Stimulated activated memory B cell treated with anti-CD40 and anti-IgM and Interleukin-4, amounts not matched to agents 10 μg/mL and 1 μg/mL and 100 μg/mL, for 72 hours (primary cell): ENCODE data around the gene NCKAP5.

Experiments
- ATAC-seq: fragments of 150-1000 bp; cut with Tn5 transposase; 2 replicates; pipeline ENCODE4 v1.10.0; 2021
- H3K27ac Mint-ChIP-seq: one replicate; pipeline ENCODE4 v1.8.0; 2022; ENCODE audit warnings: mild to moderate bottlenecking, mixed read lengths
- H3K27me3 Mint-ChIP-seq: one replicate; pipeline ENCODE4 v1.8.0; 2022; ENCODE audit warnings: mixed read lengths
- H3K36me3 Mint-ChIP-seq: one replicate; pipeline ENCODE4 v1.8.0; 2022; ENCODE audit warnings: mixed read lengths
- H3K4me1 Mint-ChIP-seq: one replicate; pipeline ENCODE4 v1.8.0; 2022; ENCODE audit warnings: mixed read lengths
- H3K4me3 Mint-ChIP-seq: one replicate; pipeline ENCODE4 v1.8.0; 2022; ENCODE audit warnings: mild to moderate bottlenecking, moderate library complexity, mixed read lengths
- H3K9me3 Mint-ChIP-seq: one replicate; pipeline ENCODE4 v1.8.0; 2022; ENCODE audit warnings: mixed read lengths

NCKAP5 gene

GRCh38 chr2:133424876-133425275 is 143.4 kb downstream of the NCKAP5 start:
- Mint-ChIP-seq H3K27me3 (peaks cover 9% of the 10 kb centered on the region), H3K4me1 (no peaks in the 10 kb centered on the region), H3K4me3 (no peak overlapping the region), H3K9me3 (peaks cover 2% of the 10 kb centered on the region), H3K36me3 (no peaks in the 10 kb centered on the region), H3K27ac (no peak overlapping the region)
- ATAC-seq: no peak

DNA sequence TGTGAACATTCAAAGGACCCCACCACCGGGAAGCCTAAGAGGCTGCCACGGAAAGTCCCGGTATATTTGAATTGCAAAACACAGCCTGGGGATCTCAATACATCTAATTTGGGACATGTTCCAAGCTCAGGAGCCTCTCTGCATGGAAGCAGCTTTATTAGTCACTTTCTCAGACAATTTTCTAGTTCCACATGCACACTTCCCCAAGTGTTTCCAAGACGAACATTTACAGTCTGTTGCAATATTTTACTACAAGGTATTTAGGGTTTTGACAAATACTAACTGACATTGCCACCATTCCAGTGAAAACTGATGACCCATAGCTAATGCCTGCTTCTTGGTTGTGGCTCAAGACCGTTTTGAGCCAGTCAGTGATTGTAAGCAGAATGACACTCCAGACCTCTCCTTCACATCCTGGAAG is 145.3 kb downstream of the NCKAP5 start:
- H3K9me3 Mint-ChIP-seq: no peaks in the 10 kb centered on the region
- no peak overlapping the region for H3K4me3 Mint-ChIP-seq
- H3K4me1 Mint-ChIP-seq: no peaks in the 10 kb centered on the region
- no peaks in the 10 kb centered on the region for H3K36me3 Mint-ChIP-seq
- peaks cover 9% of the 10 kb centered on the region for H3K27me3 Mint-ChIP-seq
- no peak overlapping the region for H3K27ac Mint-ChIP-seq
- no peak for ATAC-seq

- no peaks in the 10 kb centered on the region for H3K4me1 Mint-ChIP-seq
- no peaks in the 10 kb centered on the region for H3K9me3 Mint-ChIP-seq
- H3K4me3 Mint-ChIP-seq: no peak overlapping the region
- peaks cover 9% of the 10 kb centered on the region for H3K27me3 Mint-ChIP-seq
- ATAC-seq: peak; percentile 7
- no peak overlapping the region for H3K27ac Mint-ChIP-seq
- no peaks in the 10 kb centered on the region for H3K36me3 Mint-ChIP-seq
These were observed 146.5 kb downstream of the NCKAP5 start for GRCh38 chr2:133421516-133422324.

DNA sequence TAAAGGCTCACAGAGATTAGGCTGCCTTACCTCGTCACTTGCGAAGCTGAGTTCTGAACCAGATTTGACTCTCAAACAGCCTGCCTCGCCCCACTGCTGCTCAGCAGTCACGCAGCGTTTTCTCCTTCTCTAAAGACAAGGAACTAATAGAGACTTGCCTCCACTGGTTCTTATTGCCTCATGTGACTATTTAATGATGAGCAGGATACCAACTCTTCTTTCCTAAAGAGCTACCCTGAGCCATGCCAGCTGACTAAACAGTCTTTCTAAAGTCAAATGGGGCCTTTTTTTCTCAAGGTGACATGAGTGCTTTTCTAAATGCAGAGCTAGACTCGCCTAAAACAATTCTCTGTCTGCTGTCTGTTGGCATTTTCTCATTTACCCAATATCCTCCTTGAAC is 147.5 kb downstream of the NCKAP5 start:
- H3K27ac Mint-ChIP-seq: no peak overlapping the region
- peaks cover 9% of the 10 kb centered on the region for H3K27me3 Mint-ChIP-seq
- H3K4me1 Mint-ChIP-seq: no peaks in the 10 kb centered on the region
- no peak overlapping the region for H3K4me3 Mint-ChIP-seq
- no peaks in the 10 kb centered on the region for H3K9me3 Mint-ChIP-seq
- ATAC-seq: no peak
- H3K36me3 Mint-ChIP-seq: no peaks in the 10 kb centered on the region

- no peaks in the 10 kb centered on the region for H3K4me1 Mint-ChIP-seq
- no peak overlapping the region for H3K4me3 Mint-ChIP-seq
- H3K9me3 Mint-ChIP-seq: no peaks in the 10 kb centered on the region
- H3K27me3 Mint-ChIP-seq: no peaks in the 10 kb centered on the region
- no peak for ATAC-seq
- H3K36me3 Mint-ChIP-seq: no peaks in the 10 kb centered on the region
- no peak overlapping the region for H3K27ac Mint-ChIP-seq
These were observed 149.6 kb downstream of the NCKAP5 start for GRCh38 chr2:133418671-133419070.

DNA sequence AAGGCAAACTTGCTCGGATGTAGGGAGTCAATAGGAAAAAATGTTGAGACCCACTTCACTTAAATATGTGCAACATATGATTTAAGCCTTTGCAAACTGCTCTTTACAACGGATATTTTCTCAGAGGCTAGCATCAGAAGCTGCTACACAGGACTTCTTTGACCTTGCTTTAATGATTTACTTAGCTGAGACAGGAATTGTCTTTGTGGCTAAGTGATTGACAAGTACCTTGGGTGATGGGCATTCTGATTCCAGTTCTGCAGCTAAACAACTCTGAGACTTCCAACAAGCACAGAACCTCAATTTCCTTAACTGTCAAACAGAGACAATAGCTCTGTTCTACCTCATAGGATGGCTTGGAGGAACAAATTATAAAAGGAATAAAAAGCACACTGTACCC is 150.2 kb downstream of the NCKAP5 start:
- no peaks in the 10 kb centered on the region for H3K27me3 Mint-ChIP-seq
- H3K4me1 Mint-ChIP-seq: no peaks in the 10 kb centered on the region
- no peak overlapping the region for H3K4me3 Mint-ChIP-seq
- H3K36me3 Mint-ChIP-seq: no peaks in the 10 kb centered on the region
- no peak overlapping the region for H3K27ac Mint-ChIP-seq
- no peaks in the 10 kb centered on the region for H3K9me3 Mint-ChIP-seq
- ATAC-seq: no peak

DNA sequence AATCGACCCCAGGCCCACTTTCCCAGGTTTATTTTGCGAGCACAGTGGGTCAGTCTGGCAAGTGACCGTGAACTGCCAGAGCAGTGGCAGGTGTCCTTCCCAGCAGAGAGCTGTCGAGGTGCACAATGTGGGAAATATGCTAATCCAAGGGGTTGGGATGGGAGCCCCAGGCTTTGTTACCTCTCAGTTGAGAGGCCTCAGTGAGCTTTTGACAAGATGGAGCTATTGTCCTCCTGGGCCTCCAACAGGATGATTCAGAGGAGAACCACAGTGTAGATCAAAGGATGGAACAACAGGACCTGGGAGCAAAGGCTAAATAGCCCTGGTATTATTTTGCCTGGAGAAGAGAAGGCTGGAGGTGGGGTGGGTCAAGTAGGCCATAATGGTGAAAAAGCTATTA is 150.8 kb downstream of the NCKAP5 start:
- ATAC-seq: no peak
- no peak overlapping the region for H3K27ac Mint-ChIP-seq
- H3K9me3 Mint-ChIP-seq: no peaks in the 10 kb centered on the region
- no peaks in the 10 kb centered on the region for H3K27me3 Mint-ChIP-seq
- no peaks in the 10 kb centered on the region for H3K36me3 Mint-ChIP-seq
- no peaks in the 10 kb centered on the region for H3K4me1 Mint-ChIP-seq
- no peak overlapping the region for H3K4me3 Mint-ChIP-seq

DNA sequence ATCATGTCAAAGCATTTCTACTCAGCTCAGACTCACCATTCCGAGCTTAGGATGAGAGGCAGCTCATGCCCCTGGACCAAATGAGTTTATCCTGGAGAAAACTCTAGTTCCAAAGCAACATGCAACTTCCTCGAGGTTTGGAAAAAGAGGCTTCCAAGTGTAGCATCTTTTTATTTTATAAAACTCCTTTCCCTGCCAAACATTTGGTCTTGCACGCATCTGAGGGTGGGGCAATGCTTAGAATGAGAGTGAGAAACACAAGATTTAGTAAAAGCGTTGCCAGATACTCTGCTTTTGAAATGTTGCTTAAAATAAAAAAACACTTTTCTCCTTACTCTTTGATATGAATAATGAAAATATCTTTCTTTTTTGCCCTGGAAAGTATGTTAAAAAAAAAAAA is 151.5 kb downstream of the NCKAP5 start:
- H3K4me1 Mint-ChIP-seq: no peaks in the 10 kb centered on the region
- ATAC-seq: no peak
- no peak overlapping the region for H3K27ac Mint-ChIP-seq
- no peaks in the 10 kb centered on the region for H3K9me3 Mint-ChIP-seq
- H3K27me3 Mint-ChIP-seq: no peaks in the 10 kb centered on the region
- H3K4me3 Mint-ChIP-seq: no peak overlapping the region
- H3K36me3 Mint-ChIP-seq: no peaks in the 10 kb centered on the region

DNA sequence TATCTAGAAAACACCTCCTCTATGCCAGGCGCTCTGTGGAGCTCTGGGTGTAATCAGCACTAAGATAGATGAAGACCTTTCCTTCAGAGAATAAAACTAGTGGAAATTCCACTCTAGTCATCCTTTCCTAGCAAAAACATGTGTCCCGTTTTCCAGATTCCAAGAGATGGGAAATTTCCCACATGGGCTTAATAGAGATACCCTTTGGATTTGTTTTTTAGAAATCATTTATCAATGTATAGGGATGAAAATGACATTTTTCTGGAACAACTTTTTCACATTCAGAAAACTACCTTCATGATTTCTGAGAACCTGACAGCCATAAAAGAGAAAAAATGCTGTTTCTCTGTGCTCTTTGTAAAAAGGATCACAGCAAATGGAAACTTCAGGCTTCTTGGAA is 152.1 kb downstream of the NCKAP5 start:
- no peak overlapping the region for H3K27ac Mint-ChIP-seq
- no peak overlapping the region for H3K4me3 Mint-ChIP-seq
- no peaks in the 10 kb centered on the region for H3K9me3 Mint-ChIP-seq
- H3K36me3 Mint-ChIP-seq: no peaks in the 10 kb centered on the region
- no peaks in the 10 kb centered on the region for H3K4me1 Mint-ChIP-seq
- ATAC-seq: no peak
- H3K27me3 Mint-ChIP-seq: no peaks in the 10 kb centered on the region

DNA sequence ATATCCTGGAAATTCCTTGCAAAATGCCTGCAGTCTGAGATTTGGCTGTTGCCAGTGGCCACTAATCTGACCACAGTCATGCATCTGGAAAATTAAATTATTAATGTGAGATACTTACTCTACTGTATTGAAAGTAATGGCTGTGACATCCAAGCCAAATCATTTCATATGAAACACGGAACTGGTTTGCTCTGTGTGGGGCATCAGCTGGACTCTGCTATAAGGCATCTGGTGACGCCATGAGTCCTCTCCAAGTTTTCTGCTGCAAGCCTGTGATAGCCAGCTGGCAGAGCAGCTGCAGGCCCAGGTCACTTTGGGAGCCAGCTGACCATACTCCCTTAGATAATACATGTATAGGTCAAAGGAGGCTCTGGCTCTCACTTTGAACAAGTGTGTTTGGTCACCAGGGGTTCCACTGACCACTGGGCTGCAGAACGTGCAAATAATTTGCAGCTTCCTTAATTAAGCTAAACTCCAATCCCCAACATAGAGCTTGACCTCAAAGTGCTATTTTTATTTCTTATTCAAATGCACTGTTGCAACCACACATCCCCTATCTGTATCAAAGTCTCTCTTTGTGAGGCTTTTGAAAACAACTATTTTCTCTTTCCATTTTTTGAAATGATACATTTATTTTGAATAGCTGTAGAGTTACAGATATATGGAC is 152.9 kb downstream of the NCKAP5 start:
- no peak overlapping the region for H3K27ac Mint-ChIP-seq
- no peaks in the 10 kb centered on the region for H3K27me3 Mint-ChIP-seq
- H3K9me3 Mint-ChIP-seq: no peaks in the 10 kb centered on the region
- no peaks in the 10 kb centered on the region for H3K4me1 Mint-ChIP-seq
- no peak for ATAC-seq
- no peak overlapping the region for H3K4me3 Mint-ChIP-seq
- H3K36me3 Mint-ChIP-seq: no peaks in the 10 kb centered on the region

DNA sequence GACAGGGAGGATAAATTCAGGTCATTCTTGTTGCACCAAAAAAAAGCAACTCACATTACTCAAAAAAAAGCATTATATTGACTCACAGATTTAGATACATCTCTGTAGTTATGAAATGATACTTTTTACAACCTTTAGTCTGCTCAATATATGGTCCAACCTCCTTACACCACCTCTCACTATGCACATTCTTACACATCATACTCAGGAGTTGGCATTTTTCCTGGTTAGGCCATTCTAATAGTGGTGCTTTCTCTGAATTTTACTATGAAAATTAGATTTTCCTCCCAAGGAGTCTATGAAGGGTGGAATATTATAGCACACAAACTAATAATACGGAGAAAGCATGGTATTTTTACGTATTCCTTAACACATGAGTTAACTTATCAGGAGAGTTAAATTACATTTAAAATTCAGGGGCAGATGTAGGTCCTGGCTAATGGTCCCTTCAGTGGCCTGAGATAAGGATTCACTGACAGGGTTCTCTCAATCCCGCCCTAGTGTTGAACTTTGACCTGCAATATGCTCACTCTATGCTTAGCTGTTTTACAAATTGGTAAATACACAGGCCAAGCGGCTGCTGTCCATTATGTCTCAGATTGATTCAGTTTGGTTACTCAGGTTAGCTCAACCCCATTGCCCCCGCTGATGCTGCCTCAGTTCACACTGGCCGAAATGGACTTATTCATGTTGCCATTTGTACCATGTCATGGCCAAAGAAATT is 153.6 kb downstream of the NCKAP5 start:
- no peak for ATAC-seq
- H3K27ac Mint-ChIP-seq: no peak overlapping the region
- no peak overlapping the region for H3K4me3 Mint-ChIP-seq
- no peaks in the 10 kb centered on the region for H3K27me3 Mint-ChIP-seq
- no peaks in the 10 kb centered on the region for H3K9me3 Mint-ChIP-seq
- no peaks in the 10 kb centered on the region for H3K4me1 Mint-ChIP-seq
- no peaks in the 10 kb centered on the region for H3K36me3 Mint-ChIP-seq

GRCh38 chr2:133413863-133414262 is 154.4 kb downstream of the NCKAP5 start:
- Mint-ChIP-seq H3K9me3 (no peaks in the 10 kb centered on the region), H3K36me3 (no peaks in the 10 kb centered on the region), H3K4me3 (no peak overlapping the region), H3K4me1 (no peaks in the 10 kb centered on the region), H3K27ac (no peak overlapping the region), H3K27me3 (no peaks in the 10 kb centered on the region)
- no peak for ATAC-seq

GRCh38 chr2:133412694-133413093 is 155.6 kb downstream of the NCKAP5 start:
- no peak overlapping the region for H3K27ac Mint-ChIP-seq
- H3K9me3 Mint-ChIP-seq: no peaks in the 10 kb centered on the region
- no peaks in the 10 kb centered on the region for H3K36me3 Mint-ChIP-seq
- no peak for ATAC-seq
- no peaks in the 10 kb centered on the region for H3K27me3 Mint-ChIP-seq
- no peaks in the 10 kb centered on the region for H3K4me1 Mint-ChIP-seq
- H3K4me3 Mint-ChIP-seq: no peak overlapping the region

DNA sequence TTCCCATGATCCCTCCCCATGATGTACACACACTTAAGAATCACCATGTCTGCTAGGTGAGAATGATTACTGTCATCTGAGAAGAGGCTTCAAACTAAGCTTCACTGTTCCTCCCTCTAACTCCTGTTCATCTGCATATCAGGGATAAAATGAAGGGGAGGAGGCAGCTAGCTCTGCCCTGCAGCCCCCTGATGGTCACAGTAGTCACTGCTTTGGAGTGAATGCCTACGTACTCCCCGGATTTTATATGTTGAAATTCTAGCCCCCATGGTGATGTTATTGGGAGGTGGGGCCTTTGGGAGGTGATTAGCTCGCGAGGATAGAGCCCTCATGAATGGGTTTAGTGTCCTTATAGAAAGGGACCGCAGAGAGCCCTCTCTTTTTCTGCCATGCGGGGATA is 156.4 kb downstream of the NCKAP5 start:
- no peaks in the 10 kb centered on the region for H3K27me3 Mint-ChIP-seq
- no peak overlapping the region for H3K27ac Mint-ChIP-seq
- H3K4me1 Mint-ChIP-seq: no peaks in the 10 kb centered on the region
- H3K36me3 Mint-ChIP-seq: no peaks in the 10 kb centered on the region
- no peaks in the 10 kb centered on the region for H3K9me3 Mint-ChIP-seq
- H3K4me3 Mint-ChIP-seq: no peak overlapping the region
- ATAC-seq: no peak

DNA sequence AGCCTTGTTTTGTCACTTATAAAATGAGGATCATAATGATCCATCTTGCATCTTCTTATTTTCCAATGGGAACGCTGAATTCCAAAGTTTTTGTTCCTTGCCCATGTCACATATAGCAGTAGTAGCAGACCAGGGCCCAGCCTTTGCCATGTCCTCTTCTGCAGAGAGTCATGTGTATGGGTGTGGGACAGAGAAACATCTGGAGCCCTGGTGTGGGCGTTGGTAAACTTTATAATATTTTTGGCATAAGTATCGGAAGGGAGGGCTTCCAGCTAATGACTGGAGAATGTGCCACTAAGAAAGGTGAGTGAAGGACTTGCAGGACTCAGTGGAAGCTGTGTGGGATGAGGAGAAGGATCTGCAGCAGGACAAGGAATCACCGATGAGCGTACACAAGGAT is 157.2 kb downstream of the NCKAP5 start:
- Mint-ChIP-seq H3K9me3 (no peaks in the 10 kb centered on the region), H3K36me3 (no peaks in the 10 kb centered on the region), H3K4me3 (no peak overlapping the region), H3K27ac (no peak overlapping the region), H3K27me3 (no peaks in the 10 kb centered on the region), H3K4me1 (no peaks in the 10 kb centered on the region)
- no peak for ATAC-seq
